LNCAP (cell line): ENCODE results near the gene FAM89B.

Experiments used
- TF ChIP-seq, protein P1 (sequence below): fragments of 450-650 bp; IDR thresholded peaks from 2 replicates; pipeline ENCODE4 v1.5.1; 2017; ENCODE audit warnings: mild to moderate bottlenecking

FAM89B gene

DNA sequence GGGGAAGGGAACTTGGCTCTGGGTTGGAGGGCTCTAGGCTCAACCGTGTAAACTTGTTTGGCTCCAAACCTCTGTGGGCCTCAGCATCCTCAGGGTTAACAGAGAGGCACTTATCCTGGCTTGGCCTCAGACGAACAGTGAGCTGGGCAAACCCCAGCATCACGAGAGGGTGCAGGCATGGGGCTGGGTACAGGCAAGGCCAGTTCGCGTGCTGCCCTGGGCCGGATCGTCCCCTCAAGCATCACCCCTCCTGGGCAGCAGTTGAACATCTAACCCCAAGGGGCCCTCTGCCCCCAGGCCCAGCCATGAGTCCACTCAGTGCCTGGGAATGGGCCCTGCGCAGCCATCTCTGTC is 5.4 kb downstream of the FAM89B start:
- TF ChIP-seq, protein P1, sequence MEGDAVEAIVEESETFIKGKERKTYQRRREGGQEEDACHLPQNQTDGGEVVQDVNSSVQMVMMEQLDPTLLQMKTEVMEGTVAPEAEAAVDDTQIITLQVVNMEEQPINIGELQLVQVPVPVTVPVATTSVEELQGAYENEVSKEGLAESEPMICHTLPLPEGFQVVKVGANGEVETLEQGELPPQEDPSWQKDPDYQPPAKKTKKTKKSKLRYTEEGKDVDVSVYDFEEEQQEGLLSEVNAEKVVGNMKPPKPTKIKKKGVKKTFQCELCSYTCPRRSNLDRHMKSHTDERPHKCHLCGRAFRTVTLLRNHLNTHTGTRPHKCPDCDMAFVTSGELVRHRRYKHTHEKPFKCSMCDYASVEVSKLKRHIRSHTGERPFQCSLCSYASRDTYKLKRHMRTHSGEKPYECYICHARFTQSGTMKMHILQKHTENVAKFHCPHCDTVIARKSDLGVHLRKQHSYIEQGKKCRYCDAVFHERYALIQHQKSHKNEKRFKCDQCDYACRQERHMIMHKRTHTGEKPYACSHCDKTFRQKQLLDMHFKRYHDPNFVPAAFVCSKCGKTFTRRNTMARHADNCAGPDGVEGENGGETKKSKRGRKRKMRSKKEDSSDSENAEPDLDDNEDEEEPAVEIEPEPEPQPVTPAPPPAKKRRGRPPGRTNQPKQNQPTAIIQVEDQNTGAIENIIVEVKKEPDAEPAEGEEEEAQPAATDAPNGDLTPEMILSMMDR: no peak

- TF ChIP-seq, protein P1: no peak
Observed at GRCh38 chr11:65578134-65578533, 5.8 kb downstream of the FAM89B start.

DNA sequence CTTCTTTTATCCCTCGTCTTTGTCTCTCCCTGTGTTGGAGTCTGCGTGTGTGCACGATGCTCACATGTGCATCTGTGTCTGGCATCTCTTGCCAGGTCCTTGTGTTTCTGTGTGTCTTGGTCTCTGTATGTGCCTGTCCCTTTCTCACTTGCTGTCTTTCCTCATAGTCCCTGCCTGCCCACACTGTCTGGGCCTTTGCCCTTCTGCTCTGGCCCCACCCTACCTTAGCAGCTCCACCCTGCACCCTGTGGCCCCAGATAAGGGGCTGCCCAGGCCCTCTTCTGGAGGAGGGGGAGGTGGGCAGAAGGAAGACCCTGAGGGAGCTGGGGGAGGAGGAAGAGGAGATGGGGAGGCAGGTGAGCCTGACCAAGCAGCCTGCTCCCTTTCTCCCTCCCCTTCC is 6.3 kb downstream of the FAM89B start:
- TF ChIP-seq, protein P1: no peak

GRCh38 chr11:65579291-65579690 is 7.0 kb downstream of the FAM89B start:
- TF ChIP-seq, protein P1: no peak

- TF ChIP-seq, protein P1: no peak
Observed at GRCh38 chr11:65580031-65580692, 7.8 kb downstream of the FAM89B start.

DNA sequence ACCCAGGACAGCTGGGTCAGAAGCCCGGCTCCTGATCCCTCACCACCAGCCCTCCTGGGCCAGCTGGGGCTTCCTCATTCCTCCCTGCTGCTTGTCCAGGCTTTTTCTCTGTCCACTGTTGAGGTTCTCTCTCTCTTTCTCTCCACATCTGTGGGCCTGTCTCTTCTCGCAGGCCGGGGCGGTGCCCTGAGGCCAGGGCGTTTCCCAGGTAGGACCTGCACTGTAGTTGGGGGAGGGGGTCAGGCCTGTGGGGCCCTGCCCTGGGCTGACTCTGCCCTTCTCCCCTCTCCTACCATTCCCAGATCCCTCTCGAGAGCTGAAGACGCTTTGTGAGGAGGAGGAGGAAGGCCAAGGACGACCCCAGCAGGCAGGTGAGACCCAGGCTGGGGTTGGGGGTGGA is 8.4 kb downstream of the FAM89B start:
- TF ChIP-seq, protein P1: no peak

GRCh38 chr11:65581928-65582327 is 9.6 kb downstream of the FAM89B start:
- TF ChIP-seq, protein P1: no peak

- TF ChIP-seq, protein P1: no peak
Observed at GRCh38 chr11:65583589-65583988, 11.3 kb downstream of the FAM89B start.
